Measurements from ENCODE around the gene IL2RA.

The IL2RA gene

GRCh38 chr10:6074489-6075301 lies 12.5 kb upstream of the IL2RA start:
- peak; percentile 77 for ATAC-seq
- TF ChIP-seq ISL1 (CRISPR knock-in tag; IDR thresholded peaks at IDR 0.05) (0 out of 2 replicates have a peak, but pooled peaks have one; percentile 18), ZC3H10 (CRISPR knock-in tag; IDR thresholded peaks at IDR 0.05) (no peak)

- ATAC-seq, result no peak
- TF ChIP-seq GLIS3 (CRISPR knock-in tag; IDR thresholded peaks at IDR 0.05) (no peak), ARNTL (CRISPR knock-in tag; IDR thresholded peaks at IDR 0.05; ENCODE audit: borderline replicate concordance, low read depth) (no peak), ZNF70 (CRISPR knock-in tag; IDR thresholded peaks at IDR 0.05) (no peak), RARB (CRISPR knock-in tag; IDR thresholded peaks at IDR 0.05) (no peak), POU6F1 (CRISPR knock-in tag; IDR thresholded peaks at IDR 0.05; ENCODE audit: borderline replicate concordance, low read depth) (no peak), ZFP3 (CRISPR knock-in tag; IDR thresholded peaks at IDR 0.05) (no peak), PPARA (CRISPR knock-in tag; IDR thresholded peaks at IDR 0.05; ENCODE audit: borderline replicate concordance) (no peak), ZNF565 (CRISPR knock-in tag; conservative IDR thresholded peaks at IDR 0.05; ENCODE audit: low read depth) (no peak), OSR1 (CRISPR knock-in tag; IDR thresholded peaks at IDR 0.05) (no peak), BACH2 (CRISPR knock-in tag; IDR thresholded peaks at IDR 0.05; ENCODE audit: borderline replicate concordance) (no peak), SNAI2 (CRISPR knock-in tag; IDR thresholded peaks at IDR 0.05) (no peak), TCF4 (CRISPR knock-in tag; IDR thresholded peaks at IDR 0.05; ENCODE audit: borderline replicate concordance) (no peak), CSRNP3 (CRISPR knock-in tag; IDR thresholded peaks at IDR 0.05) (no peak), ZNF8 (CRISPR knock-in tag; IDR thresholded peaks at IDR 0.05) (no peak), ZFP30 (CRISPR knock-in tag; IDR thresholded peaks at IDR 0.05) (no peak), TOX (CRISPR knock-in tag; IDR thresholded peaks at IDR 0.05; ENCODE audit: borderline replicate concordance) (no peak)
Observed at GRCh38 chr10:6072215-6072934, 10.2 kb upstream of the IL2RA start.

GRCh38 chr10:6071181-6072175 lies 9.3 kb upstream of the IL2RA start:
- no peak for ATAC-seq

More at GRCh38 chr10:6071181-6072175, 9.3 kb upstream of the IL2RA start:
- TF ChIP-seq TSHZ2 (CRISPR knock-in tag; IDR thresholded peaks at IDR 0.05) (no peak), PATZ1 (CRISPR knock-in tag; IDR thresholded peaks at IDR 0.05; ENCODE audit: borderline replicate concordance) (no peak), CREB5 (CRISPR knock-in tag; IDR thresholded peaks at IDR 0.05; ENCODE audit: low read depth) (no peak), ZC3H10 (CRISPR knock-in tag; IDR thresholded peaks at IDR 0.05) (no peak), OSR1 (CRISPR knock-in tag; IDR thresholded peaks at IDR 0.05) (no peak), BACH2 (CRISPR knock-in tag; IDR thresholded peaks at IDR 0.05; ENCODE audit: borderline replicate concordance) (no peak), RARB (CRISPR knock-in tag; IDR thresholded peaks at IDR 0.05) (no peak), POU6F1 (CRISPR knock-in tag; IDR thresholded peaks at IDR 0.05; ENCODE audit: borderline replicate concordance, low read depth) (no peak), CSDC2 (CRISPR knock-in tag; IDR thresholded peaks at IDR 0.05) (no peak), ZNF8 (CRISPR knock-in tag; IDR thresholded peaks at IDR 0.05) (no peak), SNAI2 (CRISPR knock-in tag; IDR thresholded peaks at IDR 0.05) (no peak), TCF4 (CRISPR knock-in tag; IDR thresholded peaks at IDR 0.05; ENCODE audit: borderline replicate concordance) (no peak), PPARA (CRISPR knock-in tag; IDR thresholded peaks at IDR 0.05; ENCODE audit: borderline replicate concordance) (no peak), ARNTL (CRISPR knock-in tag; IDR thresholded peaks at IDR 0.05; ENCODE audit: borderline replicate concordance, low read depth) (no peak), ISL1 (CRISPR knock-in tag; IDR thresholded peaks at IDR 0.05) (no peak), TOX (CRISPR knock-in tag; IDR thresholded peaks at IDR 0.05; ENCODE audit: borderline replicate concordance) (no peak), ZNF565 (CRISPR knock-in tag; conservative IDR thresholded peaks at IDR 0.05; ENCODE audit: low read depth) (no peak), GLIS3 (CRISPR knock-in tag; IDR thresholded peaks at IDR 0.05) (no peak)

All from SK-N-SH treated with all-trans-retinoic acid at 6 μM for 48 hours (cell line).